Testis (tissue), 3 donors: ENCODE results near the gene SPI1. TPM values are rescaled to one million over a fixed set of nuclear protein-coding genes. Genes with fewer than 3 reads are reported as not detected.

Experiments
- DNase-seq: peaks from one replicate; pipeline ENCODE4 v3.0.0-alpha.2; 2019
- H3K27ac ChIP-seq, 2 donors: fragments of 200-600 bp; sonication (generic); one replicate each; pipeline ENCODE4 v1.5.1; 2019
- H3K27me3 ChIP-seq: fragments of 200-600 bp; sonication (generic); one replicate; pipeline ENCODE4 v1.5.1; 2019
- H3K36me3 ChIP-seq: fragments of 200-600 bp; sonication (generic); one replicate; pipeline ENCODE4 v1.5.1; 2017; ENCODE audit warnings: low read depth; ENCODE audit errors: missing control alignments
- H3K4me1 ChIP-seq: fragments of 200-600 bp; sonication (generic); one replicate; pipeline ENCODE4 v1.5.1; 2019
- H3K4me3 ChIP-seq, 2 donors: fragments of 200-600 bp; sonication (generic); one replicate each; pipeline ENCODE4 v1.5.1; 2017 to 2019
- H3K9me3 ChIP-seq: fragments of 200-600 bp; sonication (generic); one replicate; pipeline ENCODE4 v1.5.1; 2017
- CTCF ChIP-seq, 3 experiments: fragments of 450-650 bp in 2 of 3; fragments of 200-600 bp in 1 of 3; sonication (generic) in 1 of 3; IDR thresholded peaks; one replicate each; pipeline ENCODE4 v1.5.1; 2016 to 2019; ENCODE audit warnings: antibody characterized with exemption in 3 of 3, mild to moderate bottlenecking in 2 of 3, moderate library complexity in 1 of 3
- POLR2A ChIP-seq: fragments of 450-650 bp; IDR thresholded peaks from one replicate; pipeline ENCODE4 v1.6.1; 2017; ENCODE audit warnings: antibody characterized with exemption, mild to moderate bottlenecking, moderate library complexity
- WGBS, 2 donors: methylation state at CpG; one replicate each; pipeline ENCODE4 v1.1.5; 2018; 5-methylcytosine and 5-hydroxymethylcytosine counted together
- intact Hi-C: fragments of 100-400 bp; cut with DNase I; formaldehyde crosslinking; loops from one replicate; pipeline ENCODE4 v1.15.1; 2023; ENCODE audit warnings: low total_unique reads
- polyA plus RNA-seq: library from polyadenylated mRNA; stranded (reverse); fragments of 350-450 nt; fragmentation: Illumina TruSeq; extraction: RNeasy Lipid Tissue Mini Kit (QIAGEN cat#74804); gene quantifications from one replicate; pipeline ENCODE4 v1.2.3, GENCODE V29; 2014; ENCODE audit warnings: low read depth, low replicate concordance; ENCODE audit not compliant: insufficient read depth
- total RNA-seq, 2 donors: library from RNA; depleted of rRNA; stranded (reverse); fragments of >200 nt; gene quantifications; one replicate each; pipeline ENCODE4 v1.2.3, GENCODE V29; 2016

Gene SPI1
- total and polyA plus RNA-seq, 3 donors from 2014 or later, result 4.6 to 16.3 (median 7.4) TPM

- no peaks in the 10 kb centered on the region for H3K27me3 ChIP-seq
- no peaks in the 10 kb centered on the region for H3K9me3 ChIP-seq
- H3K36me3 ChIP-seq, result no peaks in the 10 kb centered on the region
- WGBS, 2 donors, result 96 to 99% methylated on average over 2 of the region's 2 CpGs
- H3K4me1 ChIP-seq, result no peaks in the 10 kb centered on the region
- H3K4me3 ChIP-seq, result no peak overlapping the region
- DNase-seq, result no peak
- intact Hi-C loops, result no loop called here
- TF ChIP-seq POLR2A (no peak), CTCF (IDR thresholded peaks at IDR 0.05) (no peak)
- no peak overlapping the region for H3K27ac ChIP-seq
Measured at GRCh38 chr11:47380078-47380477, 1.7 kb upstream of the SPI1 start.

GRCh38 chr11:47379317-47379716 lies 970 bp upstream of the SPI1 start:
- H3K4me1 ChIP-seq, result no peaks in the 10 kb centered on the region
- WGBS, 2 donors, result 86 to 88% methylated on average over 2 of the region's 2 CpGs
- no peak for DNase-seq
- no peak overlapping the region for H3K27ac ChIP-seq
- no peaks in the 10 kb centered on the region for H3K36me3 ChIP-seq
- intact Hi-C loops, result loop anchor here (10.0 kb wide), 1 partner anchor 75 kb away; no protein-coding TSS in a partner anchor
- no peaks in the 10 kb centered on the region for H3K27me3 ChIP-seq
- TF ChIP-seq POLR2A, result no peak
- TF ChIP-seq CTCF (IDR thresholded peaks at IDR 0.05), result no peak
- H3K4me3 ChIP-seq, result no peak overlapping the region
- H3K9me3 ChIP-seq, result no peaks in the 10 kb centered on the region

DNA sequence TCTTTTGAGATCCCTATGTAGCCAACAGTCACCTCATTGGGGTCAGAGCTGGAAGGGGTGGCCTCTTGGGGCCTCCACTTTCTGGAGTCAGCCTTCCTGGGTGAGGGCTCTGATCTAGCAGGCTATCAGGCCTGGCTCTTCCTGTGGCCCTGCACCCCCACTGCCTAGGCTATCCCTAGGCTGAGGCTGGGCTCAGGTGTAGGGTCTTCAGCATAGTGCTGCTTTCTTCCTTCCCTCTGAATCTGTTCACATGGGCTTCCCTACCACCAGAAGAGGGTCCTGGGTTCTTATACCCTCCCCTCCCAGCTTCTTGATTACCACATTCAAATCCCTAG lies 456 bp upstream of the SPI1 start:
- no peaks in the 10 kb centered on the region for H3K36me3 ChIP-seq
- DNase-seq, result no peak
- H3K4me1 ChIP-seq, result no peaks in the 10 kb centered on the region
- TF ChIP-seq POLR2A, result no peak
- no peak for TF ChIP-seq CTCF (IDR thresholded peaks at IDR 0.05)
- H3K27ac ChIP-seq, result no peak overlapping the region
- no peaks in the 10 kb centered on the region for H3K9me3 ChIP-seq
- no peaks in the 10 kb centered on the region for H3K27me3 ChIP-seq
- H3K4me3 ChIP-seq, result no peak overlapping the region
- intact Hi-C loops, result loop anchor here (10.0 kb wide), 1 partner anchor 76 kb away; no protein-coding TSS in a partner anchor

DNA sequence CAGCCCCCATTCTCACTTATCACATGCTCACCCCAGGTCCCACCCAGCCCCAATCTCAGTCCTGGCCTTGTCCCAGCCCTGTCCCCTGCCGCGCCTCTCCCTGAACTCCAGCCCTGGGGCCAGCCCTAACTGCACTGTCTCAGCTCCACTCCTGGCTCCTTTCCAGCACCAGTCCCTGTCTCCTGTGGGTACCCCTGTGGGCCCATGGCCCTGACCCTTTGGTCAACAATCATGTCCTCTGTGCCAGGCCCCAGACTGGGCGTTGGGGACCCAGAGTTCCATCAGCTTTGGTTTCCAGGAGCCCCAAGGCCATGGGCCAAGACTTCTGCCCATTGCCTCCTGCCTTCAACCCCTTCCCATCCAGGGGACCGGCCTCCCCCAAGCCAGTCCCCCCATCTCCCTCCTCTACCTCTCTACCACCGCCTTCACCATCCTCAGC lies 757 bp downstream of the SPI1 start:
- no peak for DNase-seq
- no peaks in the 10 kb centered on the region for H3K36me3 ChIP-seq
- 84 to 91% methylated on average over 5 of the region's 5 CpGs for WGBS, 2 donors
- peak overlapping the region in 1 of 2 donors; percentile 17 for H3K4me3 ChIP-seq
- no peaks in the 10 kb centered on the region for H3K9me3 ChIP-seq
- no peaks in the 10 kb centered on the region for H3K4me1 ChIP-seq
- no peaks in the 10 kb centered on the region for H3K27me3 ChIP-seq
- intact Hi-C loops, result loop anchor here (10.0 kb wide), 1 partner anchor 77 kb away; no protein-coding TSS in a partner anchor
- H3K27ac ChIP-seq, result peak overlapping the region; percentile 11 to 56
- no peak for TF ChIP-seq POLR2A
- no peak for TF ChIP-seq CTCF (IDR thresholded peaks at IDR 0.05)
